HG03354 (cell line): ENCODE data around the gene POU2AF3.
"Not testable (repeated sequence)": the region's sequence is repeated elsewhere in the genome, so short reads cannot be mapped to it uniquely, and the experiment has no call there.

Experiments
- ATAC-seq: cut with Tn5 transposase; IDR thresholded peaks from one replicate; pipeline ENCODE4 v1.9.1; 2021; ENCODE audit warnings: mild to moderate bottlenecking; ENCODE audit not compliant: unreplicated experiment, poor library complexity, severe bottlenecking

Gene POU2AF3, protein sequence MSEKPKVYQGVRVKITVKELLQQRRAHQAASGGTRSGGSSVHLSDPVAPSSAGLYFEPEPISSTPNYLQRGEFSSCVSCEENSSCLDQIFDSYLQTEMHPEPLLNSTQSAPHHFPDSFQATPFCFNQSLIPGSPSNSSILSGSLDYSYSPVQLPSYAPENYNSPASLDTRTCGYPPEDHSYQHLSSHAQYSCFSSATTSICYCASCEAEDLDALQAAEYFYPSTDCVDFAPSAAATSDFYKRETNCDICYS

GRCh38 chr11:111298413-111299100 is at the start of gene POU2AF3:
Gene POU2AF3 (plus strand): TSS chr11:111298546. CDS start chr11:111298582, 36 bp downstream.
- peak; percentile 35 for ATAC-seq

DNA sequence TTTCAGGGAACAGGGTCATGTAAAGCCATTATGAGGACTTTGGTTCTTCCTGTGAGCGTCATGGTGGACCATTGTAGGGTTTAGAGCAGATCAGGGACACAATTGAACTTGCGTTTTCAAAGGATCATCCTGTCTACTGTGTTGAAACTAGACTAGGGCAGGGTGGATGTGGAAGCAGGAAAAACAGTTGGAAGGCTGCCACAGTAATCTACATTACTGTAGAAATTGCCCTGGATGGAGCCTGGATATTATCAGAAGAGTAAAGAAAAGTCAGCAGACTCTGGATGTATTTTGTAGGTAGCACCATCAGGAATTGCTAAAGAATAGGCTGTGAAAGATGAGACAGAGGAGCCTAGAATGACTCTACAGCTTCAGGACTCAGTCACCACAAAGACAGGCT is 47.4 kb upstream of the POU2AF3 start:
- ATAC-seq = no peak

- no peak for ATAC-seq
Measured at GRCh38 chr11:111253131-111253530, 45.2 kb upstream of the POU2AF3 start.

DNA sequence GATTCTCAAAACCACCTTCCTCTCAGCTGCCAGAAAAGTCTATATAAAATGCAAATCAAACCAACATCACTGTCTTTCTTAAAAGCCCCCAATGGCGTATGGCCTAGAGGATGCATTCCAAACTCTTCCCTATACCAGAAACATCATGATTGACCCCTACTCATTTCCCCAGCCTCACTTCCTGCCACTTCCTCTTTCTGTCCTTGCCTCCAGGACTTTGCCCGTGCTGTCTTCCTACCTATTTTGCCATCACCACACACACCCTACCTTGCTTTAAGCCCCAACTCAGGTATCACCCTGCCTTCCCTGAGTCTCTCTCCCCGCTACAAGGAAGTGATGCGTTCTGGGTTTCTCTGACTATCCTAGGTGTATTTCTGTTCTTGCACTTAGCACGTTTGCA is 44.7 kb upstream of the POU2AF3 start:
- ATAC-seq = no peak

GRCh38 chr11:111258046-111258445 is 40.3 kb upstream of the POU2AF3 start:
- no peak for ATAC-seq

DNA sequence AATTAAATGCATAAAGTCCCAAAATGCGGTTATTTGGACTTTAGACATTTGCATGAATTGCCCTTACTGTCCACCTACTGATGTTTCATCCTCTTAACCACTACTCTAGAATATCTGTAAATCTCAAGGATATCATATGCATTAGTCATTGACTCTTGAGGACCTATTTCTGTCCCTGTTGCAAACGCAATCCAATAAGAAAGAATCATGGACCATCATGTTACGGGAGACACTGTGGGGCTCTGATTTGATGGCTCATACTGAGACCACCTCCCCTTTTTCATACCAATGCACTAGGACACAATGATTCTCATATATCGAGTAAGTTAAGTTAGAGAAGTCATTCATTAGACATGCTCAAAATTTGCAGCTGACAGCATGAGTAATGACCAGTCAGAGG is 38.5 kb upstream of the POU2AF3 start:
- ATAC-seq = no peak

DNA sequence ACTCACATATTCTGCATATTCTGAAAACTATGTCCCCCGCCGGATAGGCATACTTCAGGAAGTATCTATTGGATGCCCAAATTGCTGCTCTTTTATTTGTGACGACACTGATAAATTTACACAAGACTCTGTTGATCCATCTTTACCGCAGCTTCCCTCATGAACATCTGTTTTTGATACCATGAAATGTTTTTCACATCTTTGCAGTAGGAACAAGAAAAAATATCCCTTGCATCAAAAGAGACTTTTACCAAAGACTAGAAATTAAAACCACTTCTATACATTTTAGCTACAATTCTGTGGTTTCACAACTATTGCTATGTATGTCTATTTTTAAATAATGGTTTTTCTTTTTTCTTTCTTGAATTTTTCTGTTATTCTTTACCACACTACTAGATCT is 37.5 kb upstream of the POU2AF3 start:
- no peak for ATAC-seq

- ATAC-seq = no peak
Measured at GRCh38 chr11:111264646-111265045, 33.7 kb upstream of the POU2AF3 start.

GRCh38 chr11:111265421-111265820 is 32.9 kb upstream of the POU2AF3 start:
- no peak for ATAC-seq

- ATAC-seq = not testable (repeated sequence)
Measured at GRCh38 chr11:111268303-111268702, 30.0 kb upstream of the POU2AF3 start.

DNA sequence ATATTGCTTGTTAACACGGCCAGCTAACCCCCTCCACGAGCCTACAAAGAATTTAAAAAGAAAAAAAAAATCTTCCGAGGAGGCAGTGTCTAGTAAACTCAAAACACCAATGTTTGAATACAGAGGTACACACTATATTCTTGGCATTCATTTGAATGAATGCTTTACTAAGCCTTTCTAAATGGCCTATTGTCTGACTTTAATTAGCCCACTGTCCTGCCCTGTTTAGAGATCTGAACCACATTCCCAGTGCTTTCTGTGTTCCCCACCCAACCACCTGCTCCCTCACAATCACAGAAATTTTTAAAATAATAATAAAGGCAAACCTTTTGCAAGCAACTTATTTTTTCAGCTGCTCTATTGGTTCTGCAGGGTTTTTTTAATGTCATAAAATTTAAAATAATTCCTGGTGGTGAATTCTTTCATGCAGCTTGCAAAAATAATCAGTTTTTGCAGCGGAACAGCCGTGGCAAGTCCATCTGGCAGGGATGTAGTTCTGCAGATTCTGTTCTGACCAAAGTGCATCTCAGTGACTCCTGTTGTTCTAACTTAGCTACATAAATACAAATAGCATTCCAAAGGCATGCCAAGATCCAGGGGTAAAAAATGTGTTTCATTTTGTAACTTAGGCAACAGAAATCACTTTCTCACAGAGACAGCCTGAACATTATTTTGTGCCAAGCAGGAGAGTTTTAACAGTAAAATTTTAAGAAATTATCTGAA is 29.0 kb upstream of the POU2AF3 start:
- no peak for ATAC-seq

GRCh38 chr11:111272420-111272819 is 25.9 kb upstream of the POU2AF3 start:
- no peak for ATAC-seq

DNA sequence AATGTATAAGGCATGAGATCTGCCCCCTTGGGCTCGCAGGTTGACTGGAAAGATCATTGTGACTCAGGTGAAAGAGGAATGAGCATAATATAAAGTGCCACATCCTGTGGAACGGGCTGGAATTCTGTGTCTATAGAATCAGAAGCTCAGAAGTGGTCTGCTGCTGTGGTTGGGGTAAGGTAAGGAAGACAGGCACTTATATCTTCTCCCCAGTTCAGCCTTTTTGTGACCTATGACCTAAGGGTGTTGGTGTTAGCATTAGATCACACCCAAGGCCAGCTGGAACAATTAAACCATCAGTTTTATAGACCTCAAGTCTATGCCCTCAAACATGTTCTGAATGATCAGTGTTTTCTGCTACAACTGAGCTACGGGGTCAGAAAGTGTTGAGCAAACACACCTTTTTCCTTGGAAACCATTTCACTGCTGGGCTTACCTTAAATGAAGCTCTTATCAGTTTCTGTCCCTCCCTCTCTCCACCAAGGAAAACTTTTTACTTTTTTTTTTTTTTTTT is 15.7 kb upstream of the POU2AF3 start:
- no peak for ATAC-seq

- ATAC-seq = no peak
Measured at GRCh38 chr11:111283945-111284481, 14.3 kb upstream of the POU2AF3 start.

DNA sequence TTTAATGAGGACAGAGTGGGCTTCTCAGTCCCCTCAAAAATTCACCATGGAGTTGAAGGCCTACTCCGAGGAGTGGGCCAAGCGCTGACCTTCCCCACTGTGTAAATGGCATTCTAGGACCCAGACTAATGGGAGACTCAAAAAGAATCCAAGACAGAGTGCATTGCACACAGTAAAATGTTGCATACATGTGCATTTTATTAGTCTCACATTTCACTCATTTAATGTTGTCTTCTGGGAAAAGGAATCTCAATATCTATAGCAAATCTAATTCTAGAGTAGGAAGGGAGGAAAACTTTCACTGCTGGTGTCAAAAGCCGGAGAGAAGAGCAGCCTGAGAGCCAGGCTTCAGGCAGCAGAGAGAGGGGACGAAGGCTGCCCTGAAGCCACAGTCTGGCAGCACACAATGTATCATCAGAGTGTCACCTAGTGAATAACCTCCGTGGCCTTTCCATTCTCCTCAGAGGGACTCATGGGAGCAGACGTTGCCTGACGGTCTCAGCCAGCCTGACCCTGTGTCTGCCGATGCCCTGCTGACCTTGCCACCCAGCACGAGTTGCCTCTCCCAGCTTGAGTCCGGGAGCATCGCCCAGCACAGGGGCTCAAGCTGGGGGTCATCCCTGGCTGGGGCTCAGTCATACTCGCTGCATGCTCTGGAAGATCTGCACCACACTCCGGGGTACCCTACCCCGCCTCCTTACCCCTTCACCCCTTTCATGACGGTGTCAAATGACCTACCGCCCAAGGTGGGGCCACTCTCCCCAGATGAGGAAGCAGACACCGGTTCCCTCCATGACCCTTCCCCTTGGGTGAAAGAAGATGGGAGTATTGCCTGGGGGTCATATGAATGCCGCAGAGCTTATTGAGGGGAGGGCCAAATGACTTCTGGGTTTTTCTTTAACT is 12.9 kb upstream of the POU2AF3 start:
- no peak for ATAC-seq

- no peak for ATAC-seq
Measured at GRCh38 chr11:111291764-111292163, 6.6 kb upstream of the POU2AF3 start.

GRCh38 chr11:111292408-111292807 is 5.9 kb upstream of the POU2AF3 start:
- not testable (repeated sequence) for ATAC-seq

DNA sequence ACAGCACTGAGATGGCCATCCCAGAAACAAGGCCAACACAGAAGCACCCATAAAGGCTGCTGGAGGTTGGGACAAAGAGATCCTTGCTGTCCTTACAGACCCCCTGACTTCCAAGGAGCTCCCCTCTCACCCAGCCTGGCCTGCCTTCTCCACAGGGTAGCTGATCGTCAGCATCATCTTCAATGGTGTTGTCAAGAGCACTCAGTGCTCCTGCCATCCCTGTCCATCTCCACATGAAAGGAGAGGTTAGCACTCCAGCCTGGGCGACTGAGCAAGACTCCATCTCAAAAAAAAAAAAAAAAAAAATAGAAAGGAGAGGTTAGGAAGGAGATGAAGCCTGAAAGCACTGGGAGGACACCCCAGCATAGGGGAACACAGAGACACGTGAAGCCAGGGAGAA is 2.1 kb upstream of the POU2AF3 start:
- no peak for ATAC-seq

- no peak for ATAC-seq
Measured at GRCh38 chr11:111297696-111298095, 650 bp upstream of the POU2AF3 start.
